HPDE6-E6E7 (cell line): ENCODE measurements around the gene PHKG1.
A peak's percentile ranks its signal among the peaks of the same experiment; 100 is the strongest.
"Not testable (repeated sequence)": the region's sequence is repeated elsewhere in the genome, so short reads cannot be mapped to it uniquely, and the experiment has no call there.

Experiments
- DNase-seq: peaks from one replicate; pipeline ENCODE4 v3.0.0; 2011; ENCODE audit warnings: missing footprints; ENCODE audit errors: extremely low spot score

PHKG1 gene

GRCh38 chr7:56083150-56083785 lies 9.5 kb downstream of the PHKG1 start:
- no peak for DNase-seq

- DNase-seq: no peak
Measured at GRCh38 chr7:56081626-56082340, 11.0 kb downstream of the PHKG1 start.

- not testable (repeated sequence) for DNase-seq
Measured at GRCh38 chr7:56080726-56081435, 11.9 kb downstream of the PHKG1 start.

GRCh38 chr7:56079450-56080185 lies 13.1 kb downstream of the PHKG1 start:
- no peak for DNase-seq

- DNase-seq: no peak
Measured at GRCh38 chr7:56078196-56078595, 14.6 kb downstream of the PHKG1 start.

- DNase-seq: no peak
Measured at GRCh38 chr7:56077681-56078080, 15.1 kb downstream of the PHKG1 start.

GRCh38 chr7:56074371-56074791 lies 18.4 kb downstream of the PHKG1 start:
- peak; percentile 78 for DNase-seq

GRCh38 chr7:56066376-56066775 lies 26.4 kb downstream of the PHKG1 start:
- not testable (repeated sequence) for DNase-seq

- DNase-seq: peak; percentile 99
Measured at GRCh38 chr7:56063882-56064625, 28.7 kb downstream of the PHKG1 start, which contains the start of gene SUMF2. SUMF2 (plus strand) TSS chr7:56064286; CDS start chr7:56064312, 26 bp downstream.

GRCh38 chr7:56063500-56063881 lies 29.3 kb downstream of the PHKG1 start:
- DNase-seq: no peak

GRCh38 chr7:56062382-56062781 lies 30.4 kb downstream of the PHKG1 start:
- DNase-seq: no peak

- DNase-seq: no peak
Measured at GRCh38 chr7:56053993-56054392, 38.8 kb downstream of the PHKG1 start.

- DNase-seq: no peak
Measured at GRCh38 chr7:56053379-56053778, 39.4 kb downstream of the PHKG1 start.

- peak; percentile 90 for DNase-seq
Measured at GRCh38 chr7:56051339-56052191, 41.2 kb downstream of the PHKG1 start, which contains the start of the genes CCT6A and PSPH. CCT6A (plus strand) TSS chr7:56051765; CDS start chr7:56051849, 84 bp downstream. PSPH (minus strand) TSS chr7:56051444; CDS start chr7:56021212, 30,232 bp downstream.

- peak; percentile 8 for DNase-seq
Measured at GRCh38 chr7:56051053-56051338, 41.8 kb downstream of the PHKG1 start.

- not testable (repeated sequence) for DNase-seq
Measured at GRCh38 chr7:56048763-56049162, 44.0 kb downstream of the PHKG1 start.

- no peak for DNase-seq
Measured at GRCh38 chr7:56048245-56048644, 44.5 kb downstream of the PHKG1 start.

GRCh38 chr7:56047446-56048116 lies 45.2 kb downstream of the PHKG1 start:
- not testable (repeated sequence) for DNase-seq

GRCh38 chr7:56046721-56047445 lies 45.9 kb downstream of the PHKG1 start:
- DNase-seq: no peak
